K562 (cell line): Measurements from ENCODE around the gene PLEKHA8. TPM values are rescaled to one million over a fixed set of nuclear protein-coding genes. Genes with fewer than 3 reads are reported as not detected.

Source experiments
- BRCA1 ChIP-seq, 2 experiments: fragments of 450-650 bp in 1 of 2; sonication (generic) in 1 of 2; formaldehyde crosslinking in 1 of 2; IDR thresholded peaks; 2 replicates each; pipeline versions ENCODE4 v1.5.0 to v1.6.1; 2017 to 2020; ENCODE audit warnings: mild to moderate bottlenecking in 1 of 2, missing genetic modification reagents in 1 of 2
- CBX3 ChIP-seq, 2 experiments: IDR thresholded peaks; 1 replicate in 1 of 2; 2 replicates in 1 of 2; pipeline ENCODE4 v1.6.1; 2012; ENCODE audit warnings: inconsistent platforms in 2 of 2, low read length in 2 of 2, borderline replicate concordance in 1 of 2, control low read depth in 1 of 2
- FOXA1 ChIP-seq: fragments of 450-650 bp; IDR thresholded peaks from 2 replicates; pipeline ENCODE4 v1.6.1; 2016; ENCODE audit warnings: mild to moderate bottlenecking, borderline replicate concordance
- FOXK2 ChIP-seq, 2 experiments: fragments of 450-650 bp; IDR thresholded peaks in 1 of 2; conservative IDR thresholded peaks in 1 of 2; 2 replicates each; pipeline ENCODE4 v1.6.1; 2016; ENCODE audit warnings: low read depth in 2 of 2, mild to moderate bottlenecking in 1 of 2
- ILF3 ChIP-seq: fragments of 450-650 bp; IDR thresholded peaks from 2 replicates; pipeline ENCODE4 v1.6.1; 2018; ENCODE audit warnings: antibody characterized with exemption, mild to moderate bottlenecking, moderate library complexity, borderline replicate concordance
- MTF1 ChIP-seq: fragments of 250-450 bp; sonication (Bioruptor Pico); IDR thresholded peaks from 2 replicates; pipeline ENCODE4 v1.9.0; 2021; ENCODE audit warnings: moderate library complexity, mild to moderate bottlenecking, inconsistent platforms, borderline replicate concordance
- NONO ChIP-seq, 2 experiments: fragments of 200-400 bp in 1 of 2; fragments of 450-650 bp in 1 of 2; formaldehyde crosslinking in 1 of 2; IDR thresholded peaks; 2 replicates each; pipeline ENCODE4 v1.6.1; 2017; ENCODE audit warnings: low read depth in 2 of 2, mild to moderate bottlenecking in 2 of 2, moderate library complexity in 2 of 2, low read length in 1 of 2
- PTRF ChIP-seq: fragments of 450-650 bp; IDR thresholded peaks from 2 replicates; pipeline ENCODE4 v1.6.1; 2016; ENCODE audit warnings: mild to moderate bottlenecking, missing genetic modification characterization, missing compliant biosample characterization
- RAD51 ChIP-seq: fragments of 450-650 bp; IDR thresholded peaks from 2 replicates; pipeline ENCODE4 v1.7.1; 2016; ENCODE audit warnings: low read depth, mild to moderate bottlenecking, borderline replicate concordance
- TEAD1 ChIP-seq, 2 experiments: fragments of 450-650 bp in 1 of 2; sonication (generic) in 1 of 2; formaldehyde crosslinking; IDR thresholded peaks; 2 replicates each; pipeline versions ENCODE4 v1.4.0 to v1.8.0; 2020 to 2022; ENCODE audit warnings: mild to moderate bottlenecking in 2 of 2, missing genetic modification reagents in 1 of 2
- ZBTB1 ChIP-seq: sonication (generic); formaldehyde crosslinking; IDR thresholded peaks from 2 replicates; pipeline ENCODE4 v1.8.1; 2023; ENCODE audit warnings: missing genetic modification reagents, low read depth, mild to moderate bottlenecking, borderline replicate concordance
- ZC3H8 ChIP-seq: fragments of 450-650 bp; IDR thresholded peaks from 2 replicates; pipeline ENCODE4 v1.6.1; 2017
- ZEB2 ChIP-seq: fragments of 450-650 bp; IDR thresholded peaks from 2 replicates; pipeline ENCODE4 v1.6.1; 2016
- ZNF644 ChIP-seq: fragments of 200-800 bp; sonication (Bioruptor generic); IDR thresholded peaks from 2 replicates; pipeline ENCODE4 v1.6.1; 2016; ENCODE audit warnings: low read depth, missing genetic modification characterization, missing compliant biosample characterization
- polyA plus RNA-seq, 8 experiments: library from polyadenylated mRNA; depleted of rRNA in 4 of 8; stranded (reverse) in 5 of 8; unstranded in 3 of 8; fragments of >200 nt; fragmentation: Nextera tagmentation in 2 of 8; fragmentation: Illumina TruSeq in 1 of 8; extraction: Ambion mirVana in 2 of 8; extraction: Trizol in 1 of 8; gene quantifications; 2 replicates each; pipeline versions ENCODE4 v1.2.1 to v1.2.3, GENCODE V29; 2011 to 2014; ENCODE audit warnings: inconsistent platforms in 1 of 8, missing spikeins in 1 of 8
- total RNA-seq, 7 experiments: library from RNA; depleted of rRNA in 6 of 7; stranded (reverse); fragments of >200 nt in 6 of 7; fragmentation: Illumina TruSeq in 2 of 7; extraction: Trizol in 2 of 7; gene quantifications; 2 replicates each; pipeline versions ENCODE4 v1.2.1 to v1.2.3, GENCODE V29; 2011 to 2021; ENCODE audit warnings: low replicate concordance in 1 of 7
- TF ChIP-seq, protein P1 (sequence below): fragments of 450-650 bp; conservative IDR thresholded peaks from 2 replicates; pipeline ENCODE4 v1.6.1; 2016; ENCODE audit warnings: missing genetic modification characterization, low read depth, mild to moderate bottlenecking, control low read depth, missing compliant biosample characterization
- TF ChIP-seq, protein P2 (sequence below): sonication (generic); formaldehyde crosslinking; IDR thresholded peaks from 2 replicates; pipeline ENCODE4 v1.8.0; 2023; ENCODE audit warnings: missing genetic modification reagents, mild to moderate bottlenecking, borderline replicate concordance
- TF ChIP-seq, protein P3 (sequence below): fragments of 450-650 bp; formaldehyde crosslinking; IDR thresholded peaks from 2 replicates; pipeline ENCODE4 v1.4.0; 2022; ENCODE audit warnings: mild to moderate bottlenecking, moderate library complexity
- TF ChIP-seq, protein P4 (sequence below): fragments of 250-450 bp; sonication (Bioruptor Pico); IDR thresholded peaks from 2 replicates; pipeline ENCODE4 v1.5.0; 2020; ENCODE audit warnings: mild to moderate bottlenecking

PLEKHA8 gene
- total and polyA plus RNA-seq, 9 of the 15 experiments (the other 6 are each of a cell fraction or from before 2014, with no cell fraction given) = 3.2 to 16.3 (median 11.8) TPM

DNA sequence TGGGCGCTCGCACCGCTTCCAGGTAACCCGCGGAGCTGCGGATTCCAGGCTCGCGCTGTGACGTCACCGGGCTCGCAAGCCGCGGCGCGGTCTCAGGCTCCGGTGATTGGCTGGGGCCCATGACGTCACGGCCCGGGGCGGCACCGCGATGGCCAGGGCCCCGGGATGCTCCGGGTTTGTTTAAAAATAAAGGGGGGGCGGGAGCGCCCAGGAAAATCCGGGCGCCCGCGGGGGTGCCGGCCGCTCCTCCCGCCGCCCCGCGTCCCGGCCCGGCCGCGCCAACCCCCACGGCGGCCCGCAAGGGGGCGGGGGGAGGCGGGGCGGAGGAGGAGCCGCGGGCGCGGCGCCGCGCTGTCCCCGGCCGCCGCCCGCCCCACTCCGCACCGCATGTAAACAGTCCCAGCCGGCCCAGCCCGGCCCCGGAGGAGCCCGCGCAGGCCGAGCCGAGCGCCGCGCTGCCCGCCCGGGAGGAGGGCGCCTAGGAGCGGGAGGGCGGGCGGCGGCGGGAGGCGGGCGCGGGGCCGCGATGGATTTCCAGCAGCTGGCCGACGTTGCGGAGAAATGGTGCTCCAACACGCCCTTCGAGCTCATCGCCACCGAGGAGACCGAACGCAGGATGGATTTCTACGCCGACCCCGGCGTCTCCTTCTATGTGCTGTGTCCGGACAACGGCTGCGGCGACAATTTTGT lies 106.5 kb downstream of the PLEKHA8 start, which contains the start of gene MTURN (continued):
- TF ChIP-seq, protein P1, sequence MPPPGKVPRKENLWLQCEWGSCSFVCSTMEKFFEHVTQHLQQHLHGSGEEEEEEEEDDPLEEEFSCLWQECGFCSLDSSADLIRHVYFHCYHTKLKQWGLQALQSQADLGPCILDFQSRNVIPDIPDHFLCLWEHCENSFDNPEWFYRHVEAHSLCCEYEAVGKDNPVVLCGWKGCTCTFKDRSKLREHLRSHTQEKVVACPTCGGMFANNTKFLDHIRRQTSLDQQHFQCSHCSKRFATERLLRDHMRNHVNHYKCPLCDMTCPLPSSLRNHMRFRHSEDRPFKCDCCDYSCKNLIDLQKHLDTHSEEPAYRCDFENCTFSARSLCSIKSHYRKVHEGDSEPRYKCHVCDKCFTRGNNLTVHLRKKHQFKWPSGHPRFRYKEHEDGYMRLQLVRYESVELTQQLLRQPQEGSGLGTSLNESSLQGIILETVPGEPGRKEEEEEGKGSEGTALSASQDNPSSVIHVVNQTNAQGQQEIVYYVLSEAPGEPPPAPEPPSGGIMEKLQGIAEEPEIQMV (tag) = no peak
- TF ChIP-seq, protein P2, sequence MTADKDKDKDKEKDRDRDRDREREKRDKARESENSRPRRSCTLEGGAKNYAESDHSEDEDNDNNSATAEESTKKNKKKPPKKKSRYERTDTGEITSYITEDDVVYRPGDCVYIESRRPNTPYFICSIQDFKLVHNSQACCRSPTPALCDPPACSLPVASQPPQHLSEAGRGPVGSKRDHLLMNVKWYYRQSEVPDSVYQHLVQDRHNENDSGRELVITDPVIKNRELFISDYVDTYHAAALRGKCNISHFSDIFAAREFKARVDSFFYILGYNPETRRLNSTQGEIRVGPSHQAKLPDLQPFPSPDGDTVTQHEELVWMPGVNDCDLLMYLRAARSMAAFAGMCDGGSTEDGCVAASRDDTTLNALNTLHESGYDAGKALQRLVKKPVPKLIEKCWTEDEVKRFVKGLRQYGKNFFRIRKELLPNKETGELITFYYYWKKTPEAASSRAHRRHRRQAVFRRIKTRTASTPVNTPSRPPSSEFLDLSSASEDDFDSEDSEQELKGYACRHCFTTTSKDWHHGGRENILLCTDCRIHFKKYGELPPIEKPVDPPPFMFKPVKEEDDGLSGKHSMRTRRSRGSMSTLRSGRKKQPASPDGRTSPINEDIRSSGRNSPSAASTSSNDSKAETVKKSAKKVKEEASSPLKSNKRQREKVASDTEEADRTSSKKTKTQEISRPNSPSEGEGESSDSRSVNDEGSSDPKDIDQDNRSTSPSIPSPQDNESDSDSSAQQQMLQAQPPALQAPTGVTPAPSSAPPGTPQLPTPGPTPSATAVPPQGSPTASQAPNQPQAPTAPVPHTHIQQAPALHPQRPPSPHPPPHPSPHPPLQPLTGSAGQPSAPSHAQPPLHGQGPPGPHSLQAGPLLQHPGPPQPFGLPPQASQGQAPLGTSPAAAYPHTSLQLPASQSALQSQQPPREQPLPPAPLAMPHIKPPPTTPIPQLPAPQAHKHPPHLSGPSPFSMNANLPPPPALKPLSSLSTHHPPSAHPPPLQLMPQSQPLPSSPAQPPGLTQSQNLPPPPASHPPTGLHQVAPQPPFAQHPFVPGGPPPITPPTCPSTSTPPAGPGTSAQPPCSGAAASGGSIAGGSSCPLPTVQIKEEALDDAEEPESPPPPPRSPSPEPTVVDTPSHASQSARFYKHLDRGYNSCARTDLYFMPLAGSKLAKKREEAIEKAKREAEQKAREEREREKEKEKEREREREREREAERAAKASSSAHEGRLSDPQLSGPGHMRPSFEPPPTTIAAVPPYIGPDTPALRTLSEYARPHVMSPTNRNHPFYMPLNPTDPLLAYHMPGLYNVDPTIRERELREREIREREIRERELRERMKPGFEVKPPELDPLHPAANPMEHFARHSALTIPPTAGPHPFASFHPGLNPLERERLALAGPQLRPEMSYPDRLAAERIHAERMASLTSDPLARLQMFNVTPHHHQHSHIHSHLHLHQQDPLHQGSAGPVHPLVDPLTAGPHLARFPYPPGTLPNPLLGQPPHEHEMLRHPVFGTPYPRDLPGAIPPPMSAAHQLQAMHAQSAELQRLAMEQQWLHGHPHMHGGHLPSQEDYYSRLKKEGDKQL (CRISPR knock-in tag) = no peak
- TF ChIP-seq ZBTB1 (CRISPR knock-in tag) (no peak; the same call in 1 of the 2 replicates), ZC3H8 (no peak), BRCA1 (IDR thresholded peaks at IDR 0.05) (no peak), BRCA1 (CRISPR knock-in tag; IDR thresholded peaks at IDR 0.05) (no peak), NONO (IDR thresholded peaks at IDR 0.05; ENCODE audit: low read depth in 2 of 2, low read length in 1 of 2) (no peak), ZNF644 (tag) (no peak), ZEB2 (no peak), CBX3 (IDR thresholded peaks at IDR 0.05; ENCODE audit: borderline replicate concordance in 1 of 2, low read length in 2 of 2) (no peak), PTRF (no peak), RAD51 (no peak), TEAD1 (CRISPR knock-in tag; IDR thresholded peaks at IDR 0.05) (no peak; a peak in 1 of 4 replicates), FOXA1 (no peak), MTF1 (CRISPR knock-in tag) (no peak), FOXK2 (conservative IDR thresholded peaks at IDR 0.05 in 1 of 2, IDR thresholded peaks at IDR 0.05 in 1 of 2; ENCODE audit: low read depth in 2 of 2) (no peak), ILF3 (no peak)
- TF ChIP-seq, protein P3, sequence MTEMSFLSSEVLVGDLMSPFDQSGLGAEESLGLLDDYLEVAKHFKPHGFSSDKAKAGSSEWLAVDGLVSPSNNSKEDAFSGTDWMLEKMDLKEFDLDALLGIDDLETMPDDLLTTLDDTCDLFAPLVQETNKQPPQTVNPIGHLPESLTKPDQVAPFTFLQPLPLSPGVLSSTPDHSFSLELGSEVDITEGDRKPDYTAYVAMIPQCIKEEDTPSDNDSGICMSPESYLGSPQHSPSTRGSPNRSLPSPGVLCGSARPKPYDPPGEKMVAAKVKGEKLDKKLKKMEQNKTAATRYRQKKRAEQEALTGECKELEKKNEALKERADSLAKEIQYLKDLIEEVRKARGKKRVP (CRISPR knock-in tag) = no peak
- TF ChIP-seq, protein P4, sequence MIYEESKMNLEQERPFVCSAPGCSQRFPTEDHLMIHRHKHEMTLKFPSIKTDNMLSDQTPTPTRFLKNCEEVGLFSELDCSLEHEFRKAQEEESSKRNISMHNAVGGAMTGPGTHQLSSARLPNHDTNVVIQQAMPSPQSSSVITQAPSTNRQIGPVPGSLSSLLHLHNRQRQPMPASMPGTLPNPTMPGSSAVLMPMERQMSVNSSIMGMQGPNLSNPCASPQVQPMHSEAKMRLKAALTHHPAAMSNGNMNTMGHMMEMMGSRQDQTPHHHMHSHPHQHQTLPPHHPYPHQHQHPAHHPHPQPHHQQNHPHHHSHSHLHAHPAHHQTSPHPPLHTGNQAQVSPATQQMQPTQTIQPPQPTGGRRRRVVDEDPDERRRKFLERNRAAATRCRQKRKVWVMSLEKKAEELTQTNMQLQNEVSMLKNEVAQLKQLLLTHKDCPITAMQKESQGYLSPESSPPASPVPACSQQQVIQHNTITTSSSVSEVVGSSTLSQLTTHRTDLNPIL = no peak
